OCI-LY7 (cell line): Measurements from ENCODE around the gene BEND3.

Experiments
- CTCF ChIP-seq: fragments of 200-600 bp; sonication (generic); conservative IDR thresholded peaks from 2 replicates; pipeline ENCODE4 v1.5.1; 2014; ENCODE audit warnings: mild to moderate bottlenecking, antibody characterized with exemption, low read length, moderate library complexity, mixed read lengths
- EZH2phosphoT487 ChIP-seq: fragments of 200-600 bp; sonication (generic); IDR thresholded peaks from 2 replicates; pipeline ENCODE4 v1.6.1; 2018; ENCODE audit warnings: low read depth, borderline replicate concordance, mild to moderate bottlenecking, mixed run types, antibody characterized with exemption, low read length, moderate library complexity, mixed read lengths

- TF ChIP-seq CTCF (no peak), EZH2phosphoT487 (no peak)
These were observed 14.1 kb upstream of the BEND3 start for GRCh38 chr6:107129370-107129925.
